ENCODE results near the gene NRAP.
A peak's percentile ranks its signal among the peaks of the same experiment; 100 is the strongest.
"Not testable (repeated sequence)": the region's sequence is repeated elsewhere in the genome, so short reads cannot be mapped to it uniquely, and the experiment has no call there.

The NRAP gene

GRCh38 chr10:113680190-113681111 lies 16.6 kb upstream of the NRAP start:
- DNase-seq: no peak

DNA sequence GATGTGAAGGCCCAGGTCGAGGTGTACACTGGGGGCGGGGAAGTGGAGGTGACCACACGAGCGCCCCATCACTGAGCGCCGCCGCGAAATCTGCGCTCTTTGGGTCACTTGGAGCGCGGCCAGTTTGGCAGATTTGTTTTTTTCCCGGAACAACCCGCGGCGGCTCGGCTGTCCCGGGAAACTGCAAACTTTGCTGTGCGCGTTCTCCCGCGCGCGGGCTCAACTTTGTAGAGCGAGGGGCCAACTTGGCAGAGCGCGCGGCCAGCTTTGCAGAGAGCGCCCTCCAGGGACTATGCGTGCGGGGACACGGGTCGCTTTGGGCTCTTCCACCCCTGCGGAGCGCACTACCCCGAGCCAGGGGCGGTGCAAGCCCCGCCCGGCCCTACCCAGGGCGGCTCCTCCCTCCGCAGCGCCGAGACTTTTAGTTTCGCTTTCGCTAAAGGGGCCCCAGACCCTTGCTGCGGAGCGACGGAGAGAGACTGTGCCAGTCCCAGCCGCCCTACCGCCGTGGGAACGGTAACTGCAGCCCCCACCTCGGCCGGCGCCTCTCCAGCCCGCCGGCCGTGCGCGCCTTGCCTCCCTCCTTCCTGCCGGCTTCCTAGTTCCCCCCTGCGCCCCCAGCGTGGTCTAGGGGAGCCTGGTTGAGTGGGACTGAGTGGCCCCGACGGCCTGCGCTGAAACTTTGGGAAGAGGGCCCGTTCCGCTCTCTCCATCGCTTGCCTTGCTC lies 15.8 kb upstream of the NRAP start, which contains the start of gene CASP7:
TSS of gene CASP7 (plus strand) at position 450 of the 727 bp plus-strand sequence. CDS start 17,582 bp downstream, outside the sequence.
- DNase-seq: peak; percentile 60

GRCh38 chr10:113666682-113667252 lies 2.9 kb upstream of the NRAP start:
- no peak for DNase-seq

DNA sequence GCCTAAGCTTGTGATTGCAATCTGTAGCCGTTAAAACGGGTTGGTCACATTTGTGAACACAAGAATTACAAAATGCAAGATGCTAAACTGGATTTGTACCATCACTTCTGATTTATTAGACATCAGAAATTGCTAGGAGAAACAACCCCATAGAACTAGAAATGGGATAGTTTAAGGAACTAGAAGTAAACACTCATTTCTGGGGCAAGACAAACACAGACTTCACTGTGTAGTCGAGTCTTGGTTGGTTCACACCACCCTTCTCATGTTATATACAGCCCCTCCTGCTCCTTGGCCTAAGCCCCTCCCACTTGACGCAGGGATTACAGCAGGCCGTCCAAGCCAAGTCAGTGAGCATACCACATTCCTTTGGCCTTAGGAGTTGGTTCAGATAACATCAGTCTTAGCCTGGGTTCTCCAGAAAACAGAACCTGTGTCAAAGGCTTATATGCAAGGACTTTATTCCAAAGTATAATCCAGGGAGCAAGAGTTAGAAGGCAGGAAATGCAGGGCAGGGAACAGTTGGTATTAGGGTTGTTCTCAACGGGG lies 2.0 kb upstream of the NRAP start:
- DNase-seq: no peak

DNA sequence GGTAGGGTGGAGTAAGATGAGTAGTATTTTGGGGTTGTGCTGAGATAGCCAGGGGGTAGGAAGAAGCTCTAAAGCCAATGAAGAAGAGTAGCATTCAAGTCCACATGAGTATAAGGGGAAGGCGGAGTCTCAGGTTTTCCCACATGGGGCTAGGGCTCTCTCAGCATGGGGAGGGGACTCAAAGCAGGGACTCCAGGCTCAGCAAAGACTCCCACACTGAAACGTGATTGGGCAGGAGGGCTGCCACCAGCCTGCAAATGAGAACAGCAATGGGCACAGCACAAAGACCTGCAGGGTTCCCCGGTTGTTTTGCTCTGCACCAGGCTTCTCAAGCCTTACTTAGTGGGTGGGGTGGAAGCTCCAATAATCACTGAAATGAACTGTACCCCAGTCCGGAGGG lies 1.5 kb upstream of the NRAP start:
- no peak for DNase-seq

GRCh38 chr10:113663142-113663541 lies 699 bp downstream of the NRAP start:
- DNase-seq: no peak

DNA sequence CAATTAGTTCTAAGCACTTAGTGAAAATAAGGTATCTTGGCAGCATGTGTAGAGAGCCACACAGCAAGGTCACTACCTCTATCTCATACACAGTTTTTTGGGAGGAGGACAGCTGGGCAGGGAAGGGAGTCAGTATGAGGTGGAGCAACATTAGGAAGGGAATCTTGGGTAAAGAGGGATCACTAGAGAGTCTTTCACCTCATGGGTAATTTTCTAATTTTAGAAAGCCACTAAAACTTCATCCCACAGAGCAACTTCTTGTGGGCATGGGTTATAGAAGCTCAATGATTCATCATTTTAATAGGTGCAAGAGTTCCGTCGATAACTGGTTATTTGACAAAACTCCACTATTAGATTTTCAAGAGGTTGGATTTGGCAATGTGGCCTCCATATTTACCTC lies 2.5 kb downstream of the NRAP start:
- DNase-seq: no peak

- DNase-seq: no peak
Observed at GRCh38 chr10:113657544-113657943, 6.3 kb downstream of the NRAP start.

GRCh38 chr10:113656896-113657295 lies 6.9 kb downstream of the NRAP start:
- no peak for DNase-seq

DNA sequence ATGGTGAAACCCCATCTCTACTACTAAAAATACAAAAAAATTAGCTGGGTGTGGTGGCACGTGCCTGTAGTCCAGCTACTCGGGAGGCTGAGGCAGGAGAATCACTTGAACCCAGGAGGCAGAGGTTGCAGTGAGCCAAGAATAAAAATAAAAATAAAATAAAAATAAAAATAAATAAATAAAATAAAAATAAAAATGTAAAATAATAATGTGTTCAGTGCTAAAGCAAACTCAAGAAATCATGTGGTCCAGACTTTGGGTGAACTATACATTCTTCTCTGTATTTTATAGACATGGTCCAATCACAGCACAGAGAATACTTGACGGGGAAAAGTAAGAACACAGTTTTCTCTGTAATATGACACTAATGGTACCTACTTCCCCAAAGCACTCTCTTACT lies 11.4 kb downstream of the NRAP start:
- not testable (repeated sequence) for DNase-seq

- no peak for DNase-seq
Observed at GRCh38 chr10:113651898-113652297, 11.9 kb downstream of the NRAP start.

DNA sequence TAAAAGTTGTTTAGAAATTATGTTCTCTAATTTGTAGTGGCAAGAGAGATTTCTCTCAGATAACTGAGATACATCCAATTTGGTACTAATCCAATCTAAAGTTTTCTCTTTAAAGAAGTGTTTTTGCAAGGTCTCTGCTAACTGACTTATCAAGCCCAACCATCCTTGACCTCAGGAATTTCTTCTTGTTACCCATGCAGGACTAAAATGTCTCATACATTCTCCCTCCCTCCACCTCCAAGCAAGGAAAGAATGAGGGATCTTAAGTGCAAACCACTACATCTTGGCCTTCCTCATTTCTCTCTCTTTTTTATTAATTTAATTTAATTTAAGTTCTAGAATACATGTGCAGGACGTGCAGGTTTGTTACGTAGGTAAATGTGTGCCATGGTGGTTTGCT lies 12.8 kb downstream of the NRAP start:
- no peak for DNase-seq

GRCh38 chr10:113650172-113650571 lies 13.7 kb downstream of the NRAP start:
- no peak for DNase-seq

- no peak for DNase-seq
Observed at GRCh38 chr10:113648478-113648877, 15.4 kb downstream of the NRAP start.

DNA sequence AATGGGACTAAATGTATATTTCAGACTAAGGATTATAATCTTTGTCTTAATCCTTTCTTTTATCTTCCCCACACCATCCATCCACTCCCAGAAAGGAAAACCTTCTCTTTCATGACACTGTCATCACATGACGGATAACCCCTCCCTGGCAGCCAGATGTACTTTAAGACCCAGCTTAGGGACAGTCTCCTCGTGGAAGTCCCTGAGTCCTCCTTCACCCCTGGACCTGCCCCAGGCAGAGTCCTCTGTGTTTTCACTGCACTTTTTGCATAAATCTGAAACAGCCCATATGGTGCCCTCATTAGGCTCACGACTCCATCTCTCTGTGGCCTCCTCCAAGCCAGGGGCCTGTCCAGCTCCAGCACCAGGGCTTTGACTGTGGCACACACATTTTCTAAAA lies 16.0 kb downstream of the NRAP start:
- DNase-seq: no peak

DNA sequence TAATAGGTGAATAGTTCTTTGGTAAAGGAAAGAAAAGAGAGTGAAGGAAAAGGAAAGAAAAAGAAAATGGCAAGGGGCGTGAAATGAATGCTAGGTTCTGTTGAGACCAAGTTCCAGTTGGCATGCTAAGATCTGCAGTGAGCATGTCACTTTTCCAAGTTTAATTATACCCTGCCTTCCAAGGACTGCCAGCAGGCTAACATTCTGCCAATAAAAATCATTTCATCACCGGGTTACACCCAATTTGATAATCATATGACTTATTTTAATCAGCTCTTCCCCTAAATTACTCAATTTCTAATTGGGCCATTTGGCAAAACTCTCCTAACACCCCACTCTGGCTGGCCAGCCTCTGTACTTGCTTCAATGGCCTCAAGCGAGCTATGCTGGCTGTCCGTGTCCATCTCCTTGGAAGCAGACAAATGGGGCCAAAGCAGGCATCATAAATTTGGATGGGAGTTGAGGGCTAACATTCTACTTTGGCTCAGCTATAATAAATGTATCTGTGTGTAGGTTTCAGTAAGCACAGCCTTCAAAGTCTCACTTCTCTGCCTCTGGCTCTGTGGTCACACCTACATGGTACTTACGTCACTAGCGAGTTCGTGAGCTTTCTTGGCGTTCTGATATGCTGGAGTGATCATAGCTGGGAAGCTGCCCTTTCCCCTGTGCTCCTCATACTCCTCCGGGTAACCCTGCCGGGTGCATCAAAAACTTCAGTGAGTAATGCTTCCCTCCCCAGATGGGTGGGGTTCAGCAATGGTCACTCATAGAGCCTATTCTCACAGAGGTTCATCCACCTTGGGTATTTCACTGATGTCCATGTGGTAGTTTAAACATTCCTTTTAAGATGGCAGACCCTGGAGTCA lies 17.3 kb downstream of the NRAP start:
- no peak for DNase-seq

DNA sequence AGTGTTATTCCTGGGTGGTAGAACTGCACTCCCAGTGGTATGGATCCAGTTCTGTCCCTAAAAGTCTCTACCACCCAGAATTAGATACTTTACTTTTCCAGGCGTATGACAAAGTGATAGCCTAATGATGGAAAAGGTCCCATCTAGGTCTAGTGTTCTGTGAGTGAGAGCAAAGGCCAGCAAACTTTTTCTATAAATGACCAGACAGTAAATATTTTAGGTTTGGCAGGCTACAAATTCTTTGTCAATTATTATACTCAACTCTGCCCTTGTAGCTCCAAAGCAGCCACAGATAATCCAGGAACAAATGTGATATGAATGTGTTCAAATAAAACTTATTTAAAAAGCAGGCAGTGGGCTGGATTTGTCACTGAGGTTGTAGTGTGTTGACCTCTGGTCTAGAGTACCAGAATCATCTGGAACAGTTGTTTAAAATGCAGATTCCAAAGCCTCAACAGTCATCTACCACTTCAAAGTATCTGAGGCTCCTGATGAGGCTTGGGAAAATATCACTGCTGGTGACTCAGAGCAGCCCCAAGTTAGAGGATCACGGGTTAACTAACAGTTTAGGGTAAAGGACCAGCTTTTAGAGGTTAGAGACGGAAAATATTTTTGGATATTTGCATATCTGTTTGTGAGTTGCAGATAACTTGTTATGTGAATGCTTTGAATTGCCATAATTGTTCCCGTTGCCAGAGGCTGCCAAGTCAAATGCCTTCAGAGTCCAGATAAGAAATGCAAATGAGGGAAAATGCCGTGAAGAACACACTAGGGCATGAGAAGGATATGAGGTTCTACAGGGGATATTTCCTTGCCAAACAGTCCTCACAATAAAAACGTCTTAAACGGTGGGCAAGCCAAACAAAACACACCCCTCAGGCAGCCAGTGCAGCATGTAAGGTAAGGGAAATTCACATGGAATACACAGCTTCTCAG lies 19.4 kb downstream of the NRAP start:
- DNase-seq: no peak

DNA sequence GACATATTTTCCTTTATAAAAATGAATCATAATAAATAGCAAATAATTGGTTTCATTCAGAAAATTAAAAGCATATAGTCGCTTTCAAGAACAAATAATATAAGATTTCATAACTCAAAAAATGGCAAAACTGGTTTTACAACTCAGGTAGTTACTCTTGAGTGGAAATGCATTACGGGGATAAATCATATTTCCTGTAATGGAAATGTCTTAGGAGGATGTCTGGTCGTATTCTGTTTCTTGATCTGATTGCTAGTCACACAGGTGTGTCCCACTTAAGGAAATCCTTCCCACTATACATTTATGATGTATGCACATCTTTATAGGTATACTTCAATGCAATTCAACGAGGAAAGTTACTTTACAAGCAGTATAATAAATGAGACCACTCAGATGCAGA lies 20.7 kb downstream of the NRAP start:
- DNase-seq: no peak

- DNase-seq: no peak
Observed at GRCh38 chr10:113641702-113642101, 22.1 kb downstream of the NRAP start.

GRCh38 chr10:113639966-113640365 lies 23.9 kb downstream of the NRAP start:
- DNase-seq: no peak

Data from effector CD8-positive, alpha-beta T cell (primary cell).